Astrocyte (in vitro differentiated cells and primary cell): ENCODE results near the gene H6PD.

Experiments used
- CTCF ChIP-seq: IDR thresholded peaks from 2 replicates; pipeline ENCODE4 v1.5.1; 2011; ENCODE audit warnings: low read depth, mild to moderate bottlenecking, inconsistent platforms, low read length, moderate library complexity; ENCODE audit not compliant: insufficient read depth
- EZH2 ChIP-seq: IDR thresholded peaks from 2 replicates; pipeline ENCODE4 v1.6.1; 2012; ENCODE audit warnings: mild to moderate bottlenecking, low read length, inconsistent platforms; ENCODE audit not compliant: insufficient read depth

GRCh38 chr1:9248341-9249262, 14.0 kb downstream of the H6PD start:
- TF ChIP-seq CTCF (no peak), EZH2 (no peak)
